GM12873 (cell line): ENCODE results near the gene FADS6.

ENCODE experiments used
- TF ChIP-seq, protein P1 (sequence below): IDR thresholded peaks from 2 replicates; pipeline ENCODE4 v1.5.1; 2012; ENCODE audit warnings: low read depth, mild to moderate bottlenecking, moderate library complexity, low read length, control low read depth; ENCODE audit not compliant: insufficient read depth; ENCODE audit errors: missing control alignments

Gene FADS6, protein sequence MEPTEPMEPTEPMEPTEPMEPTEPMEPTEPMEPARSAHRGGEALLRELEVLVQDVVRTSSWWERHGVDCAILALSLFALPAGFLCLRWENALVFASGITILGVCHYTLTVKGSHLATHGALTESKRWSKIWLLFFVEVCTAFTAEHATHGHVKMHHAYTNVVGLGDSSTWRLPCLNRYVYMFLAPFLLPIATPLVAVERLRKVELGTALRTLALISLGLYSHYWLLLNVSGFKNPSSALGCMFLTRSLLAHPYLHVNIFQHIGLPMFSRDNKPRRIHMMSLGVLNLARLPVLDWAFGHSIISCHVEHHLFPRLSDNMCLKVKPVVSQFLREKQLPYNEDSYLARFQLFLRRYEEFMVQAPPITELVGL

DNA sequence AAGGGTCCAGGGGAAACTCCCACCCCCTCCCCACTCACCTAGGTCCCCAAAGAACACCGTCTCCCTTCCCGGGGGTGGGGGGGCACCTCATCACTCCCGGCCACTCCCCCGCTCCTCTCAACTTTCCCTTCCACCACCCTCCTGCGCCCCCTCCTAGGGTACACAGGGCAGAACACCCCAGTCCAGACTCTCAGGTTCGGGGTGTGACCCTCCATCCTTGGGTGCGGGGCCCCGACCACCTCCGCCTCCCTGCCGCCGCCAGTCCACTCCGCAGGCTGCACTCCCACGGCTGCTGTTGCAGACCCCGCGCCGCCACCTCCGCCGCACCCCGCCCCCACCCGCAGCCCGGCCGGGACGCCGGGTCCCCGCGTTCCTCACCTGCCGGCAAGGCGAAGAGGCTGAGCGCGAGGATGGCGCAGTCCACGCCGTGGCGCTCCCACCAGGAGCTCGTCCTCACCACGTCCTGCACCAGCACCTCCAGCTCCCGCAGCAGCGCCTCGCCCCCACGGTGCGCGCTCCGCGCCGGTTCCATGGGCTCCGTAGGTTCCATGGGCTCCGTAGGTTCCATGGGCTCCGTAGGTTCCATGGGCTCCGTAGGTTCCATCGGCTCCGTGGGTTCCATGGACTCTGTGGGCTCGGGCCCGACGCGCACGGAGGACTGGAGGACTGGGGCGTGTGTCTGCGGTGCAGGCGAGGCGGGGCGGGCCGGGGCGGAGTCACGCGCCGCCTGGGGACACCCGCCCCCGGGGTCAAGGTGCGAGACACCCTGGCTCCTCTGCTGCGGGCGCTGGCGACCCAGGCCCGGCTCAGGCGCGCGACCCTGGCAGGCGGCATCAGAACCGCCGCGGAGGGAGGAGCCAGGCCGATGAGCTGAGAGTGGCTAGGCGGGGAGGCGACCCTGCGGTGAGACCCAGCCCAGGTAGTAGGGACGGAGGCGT, at the start of gene FADS6:
TSS of gene FADS6 (minus strand) at position 660 of the 938 bp plus-strand sequence. CDS start at position 622, 38 bp downstream.
- TF ChIP-seq, protein P1, sequence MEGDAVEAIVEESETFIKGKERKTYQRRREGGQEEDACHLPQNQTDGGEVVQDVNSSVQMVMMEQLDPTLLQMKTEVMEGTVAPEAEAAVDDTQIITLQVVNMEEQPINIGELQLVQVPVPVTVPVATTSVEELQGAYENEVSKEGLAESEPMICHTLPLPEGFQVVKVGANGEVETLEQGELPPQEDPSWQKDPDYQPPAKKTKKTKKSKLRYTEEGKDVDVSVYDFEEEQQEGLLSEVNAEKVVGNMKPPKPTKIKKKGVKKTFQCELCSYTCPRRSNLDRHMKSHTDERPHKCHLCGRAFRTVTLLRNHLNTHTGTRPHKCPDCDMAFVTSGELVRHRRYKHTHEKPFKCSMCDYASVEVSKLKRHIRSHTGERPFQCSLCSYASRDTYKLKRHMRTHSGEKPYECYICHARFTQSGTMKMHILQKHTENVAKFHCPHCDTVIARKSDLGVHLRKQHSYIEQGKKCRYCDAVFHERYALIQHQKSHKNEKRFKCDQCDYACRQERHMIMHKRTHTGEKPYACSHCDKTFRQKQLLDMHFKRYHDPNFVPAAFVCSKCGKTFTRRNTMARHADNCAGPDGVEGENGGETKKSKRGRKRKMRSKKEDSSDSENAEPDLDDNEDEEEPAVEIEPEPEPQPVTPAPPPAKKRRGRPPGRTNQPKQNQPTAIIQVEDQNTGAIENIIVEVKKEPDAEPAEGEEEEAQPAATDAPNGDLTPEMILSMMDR: no peak

DNA sequence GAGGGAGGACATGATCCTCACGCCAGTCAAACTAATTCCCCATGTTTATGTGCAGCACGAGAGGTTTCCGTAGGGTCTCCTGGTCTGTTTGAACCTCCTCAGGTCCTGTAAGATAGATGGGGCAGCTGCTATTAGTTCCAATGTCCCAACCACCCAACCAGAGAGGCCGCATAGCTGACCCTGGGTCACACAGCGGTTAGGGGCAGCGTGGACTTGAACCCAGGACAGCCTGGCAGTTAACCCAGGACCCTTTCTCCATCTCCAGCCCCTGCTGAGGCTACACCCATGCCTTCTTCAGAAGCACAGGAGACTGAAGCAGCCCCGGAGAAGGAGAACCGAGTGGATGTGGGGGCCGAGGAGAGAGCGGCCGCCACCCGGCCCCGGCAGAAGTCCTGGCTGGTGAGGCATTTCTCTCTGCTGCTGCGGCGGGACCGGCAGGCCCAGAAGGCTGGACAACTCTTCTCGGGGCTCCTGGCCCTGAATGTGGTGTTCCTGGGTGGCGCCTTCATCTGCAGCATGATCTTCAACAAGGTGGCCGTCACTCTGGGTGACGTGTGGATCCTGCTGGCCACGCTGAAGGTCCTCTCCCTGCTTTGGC, 47.8 kb upstream of the FADS6 start:
- TF ChIP-seq, protein P1: no peak

DNA sequence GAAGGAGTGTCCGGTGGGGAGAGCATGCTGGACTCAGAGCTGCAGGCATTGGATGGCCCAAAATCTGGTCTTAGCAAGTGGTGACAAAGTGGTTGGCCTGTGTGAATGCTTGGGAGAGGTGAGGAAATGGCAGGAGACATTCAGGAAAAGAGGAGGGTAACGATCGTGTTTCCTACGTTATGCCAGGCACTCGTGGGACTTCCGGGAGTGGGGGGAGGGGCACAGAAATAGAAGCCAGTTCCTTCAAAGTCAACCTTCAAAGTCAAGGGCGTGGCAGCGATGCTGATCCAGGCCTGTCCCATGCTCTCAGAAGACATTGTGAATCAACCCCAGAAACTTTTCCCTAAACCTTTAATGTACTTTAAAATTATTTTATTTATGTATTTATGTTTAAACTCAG, 46.1 kb upstream of the FADS6 start:
- TF ChIP-seq, protein P1: no peak

DNA sequence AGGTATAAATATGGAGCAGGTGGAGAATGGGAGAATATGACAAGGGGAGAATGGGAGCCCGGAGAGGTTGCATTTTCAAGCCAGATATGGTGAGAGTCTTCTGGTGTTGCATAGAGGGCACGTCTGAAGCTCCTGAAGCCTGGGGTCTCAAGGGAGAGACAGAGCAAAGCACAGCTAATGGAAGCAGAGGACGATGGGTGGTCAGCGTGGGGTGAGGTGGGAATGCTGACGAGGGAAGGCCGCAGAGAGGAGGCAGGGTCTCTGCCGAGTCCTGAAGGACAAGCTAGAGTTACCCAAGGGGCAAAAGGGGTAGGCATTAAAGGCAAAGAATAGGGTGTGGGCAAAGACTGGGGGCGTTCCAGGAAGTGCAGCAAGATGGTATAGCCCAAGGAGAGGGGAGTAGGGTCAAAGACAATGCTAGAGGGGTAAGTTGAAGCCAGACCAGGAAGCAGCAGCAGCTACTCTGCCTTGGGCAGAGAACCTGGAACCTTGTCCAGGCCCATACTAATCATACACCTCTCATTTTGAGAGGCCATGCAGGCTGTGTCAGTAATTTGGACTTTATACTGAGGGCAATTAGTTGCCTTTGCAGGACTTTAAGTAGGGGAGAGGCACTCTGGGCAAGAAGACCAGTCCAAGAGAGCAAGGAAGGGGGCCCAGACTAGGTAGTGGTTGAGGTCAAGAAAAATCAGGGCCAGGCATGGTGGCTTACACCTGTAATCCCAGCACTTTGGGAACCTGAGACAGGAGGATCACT, 44.9 kb upstream of the FADS6 start:
- TF ChIP-seq, protein P1: no peak

DNA sequence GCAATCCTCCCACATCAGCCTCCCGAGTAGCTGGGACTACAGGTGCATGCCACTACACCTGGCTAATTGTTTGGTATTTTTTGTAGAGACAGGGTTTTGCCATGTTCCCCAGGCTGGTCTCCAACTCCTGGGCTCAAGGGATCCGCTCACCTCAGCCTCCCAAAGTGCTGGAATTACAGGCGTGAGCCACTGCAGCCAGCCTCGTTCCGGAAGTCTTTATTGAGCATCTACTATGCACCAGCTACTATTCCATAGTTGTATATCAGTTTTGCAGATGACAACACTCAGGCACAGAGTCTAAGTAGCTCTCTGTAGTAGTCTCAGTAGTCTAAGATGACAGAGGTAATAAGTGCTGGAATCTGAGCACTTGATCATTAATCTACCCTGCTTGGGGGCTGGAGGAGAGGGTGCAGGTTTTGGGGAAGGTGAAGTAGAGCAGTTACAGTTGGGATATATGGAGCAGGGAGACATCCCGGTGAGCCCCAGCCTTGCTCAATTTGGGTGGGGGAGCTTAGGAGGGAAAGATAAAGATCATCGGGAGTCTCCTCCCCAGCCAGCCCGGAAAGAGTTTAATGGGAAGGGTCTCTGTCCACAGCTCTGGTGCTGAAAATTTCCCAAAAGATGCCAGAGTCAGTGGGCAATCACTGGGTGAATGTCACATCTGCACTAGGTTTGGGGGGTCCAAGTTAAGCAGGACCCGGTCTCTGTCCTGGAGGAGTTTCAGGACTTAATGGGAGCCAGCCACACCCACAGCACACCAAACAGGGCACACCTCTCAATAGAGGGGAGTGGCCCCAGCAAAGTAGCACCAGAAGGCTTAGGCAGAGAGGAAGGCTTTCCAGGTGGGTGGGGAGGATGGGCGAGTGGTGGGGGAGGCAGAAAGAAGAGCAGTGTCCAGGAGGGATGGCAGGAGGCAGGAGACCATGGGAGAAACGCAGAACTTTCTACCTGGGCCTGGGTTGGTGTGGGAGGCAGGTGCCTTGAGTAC, 43.9 kb upstream of the FADS6 start:
- TF ChIP-seq, protein P1: no peak

DNA sequence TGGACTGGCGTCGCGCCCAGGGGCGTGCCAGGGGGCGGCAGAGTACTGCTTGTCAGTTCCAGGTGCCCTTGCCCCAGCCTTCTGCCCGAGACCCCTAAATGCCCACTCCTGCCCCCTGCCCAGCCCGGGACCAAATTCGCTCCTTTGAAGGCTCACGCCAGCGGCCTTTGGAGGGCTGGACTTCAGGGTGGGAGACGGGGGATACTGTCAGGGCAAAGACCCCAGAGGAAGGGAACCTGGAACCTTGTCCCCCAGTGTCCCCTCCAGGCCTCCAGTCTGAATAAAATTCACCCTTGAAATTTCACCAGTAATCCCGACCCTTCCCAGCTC, 43.0 kb upstream of the FADS6 start:
- TF ChIP-seq, protein P1: no peak
